HEK293 (cell line): ENCODE results near the gene ITGB1BP1.

Experiments used
- CTCF ChIA-PET: fragments of 350-600 bp; formaldehyde crosslinking; extraction: SDS; loops from one replicate; lab custom pipeline; 2021; ENCODE audit warnings: antibody characterized with exemption; lab: Yijun Ruan, JAX
- POLR2A ChIA-PET: fragments of 300-600 bp; formaldehyde crosslinking; extraction: SDS; loops from one replicate; lab custom pipeline; 2020; ENCODE audit warnings: antibody characterized with exemption, inconsistent platforms; lab: Yijun Ruan, JAX
- H3K27ac ChIP-seq: fragments of 200-500 bp; sonication (Bioruptor generic); 2 replicates; pipeline ENCODE4 v1.5.1; 2014; ENCODE audit warnings: low read depth, low read length, control low read depth, inconsistent platforms; ENCODE audit errors: extremely low read depth
- H3K36me3 ChIP-seq, 2 experiments: fragments of 200-500 bp in 1 of 2; sonication (Bioruptor generic) in 1 of 2; 1 replicate in 1 of 2; 2 replicates in 1 of 2; pipeline ENCODE4 v1.5.1; 2014 to 2017; ENCODE audit warnings: inconsistent platforms in 2 of 2, low read length in 2 of 2; ENCODE audit not compliant: control insufficient read depth in 2 of 2, insufficient read depth in 1 of 2
- H3K4me1 ChIP-seq: fragments of 200-500 bp; sonication (Bioruptor generic); 2 replicates; pipeline ENCODE4 v1.5.1; 2014; ENCODE audit warnings: mild to moderate bottlenecking, low read length, inconsistent platforms; ENCODE audit not compliant: control insufficient read depth, insufficient read depth
- H3K4me3 ChIP-seq: 2 replicates; pipeline ENCODE4 v1.5.1; 2011; ENCODE audit warnings: low read depth, mild to moderate bottlenecking, control low read depth, low read length, moderate library complexity
- H3K9me3 ChIP-seq: fragments of 200-500 bp; sonication (Bioruptor generic); 2 replicates; pipeline ENCODE4 v1.5.1; 2014; ENCODE audit warnings: low read depth, low read length, inconsistent platforms; ENCODE audit not compliant: control insufficient read depth, insufficient read depth
- GFI1B ChIP-seq: fragments of 450-650 bp; formaldehyde crosslinking; IDR thresholded peaks from 2 replicates; pipeline ENCODE4 v1.5.1; 2016; ENCODE audit warnings: missing biosample characterization, missing genetic modification characterization
- GLIS2 ChIP-seq: fragments of 450-650 bp; formaldehyde crosslinking; IDR thresholded peaks from 2 replicates; pipeline ENCODE4 v1.5.1; 2016; ENCODE audit warnings: missing biosample characterization, missing genetic modification characterization
- KLF10 ChIP-seq: fragments of 450-650 bp; IDR thresholded peaks from 2 replicates; pipeline ENCODE4 v1.5.1; 2018; ENCODE audit warnings: missing biosample characterization, mild to moderate bottlenecking, missing genetic modification characterization
- KLF7 ChIP-seq: fragments of 450-650 bp; formaldehyde crosslinking; IDR thresholded peaks from 2 replicates; pipeline ENCODE4 v1.5.1; 2016; ENCODE audit warnings: missing biosample characterization, missing genetic modification characterization, borderline replicate concordance
- MEIS1 ChIP-seq: sonication (generic); formaldehyde crosslinking; IDR thresholded peaks from 2 replicates; pipeline ENCODE4 v1.8.1; 2022; ENCODE audit warnings: missing genetic modification reagents, mild to moderate bottlenecking, borderline replicate concordance
- RBAK ChIP-seq: fragments of 450-650 bp; formaldehyde crosslinking; IDR thresholded peaks from 2 replicates; pipeline ENCODE4 v1.5.1; 2016; ENCODE audit warnings: missing biosample characterization, missing genetic modification characterization
- SP2 ChIP-seq: fragments of 450-650 bp; formaldehyde crosslinking; IDR thresholded peaks from 2 replicates; pipeline ENCODE4 v1.5.1; 2016; ENCODE audit warnings: missing biosample characterization, missing genetic modification characterization
- TRIM28 ChIP-seq: IDR thresholded peaks from 2 replicates; pipeline ENCODE4 v1.6.1; 2011; ENCODE audit warnings: low read length, control low read depth, borderline replicate concordance
- ZBTB17 ChIP-seq: fragments of 450-650 bp; formaldehyde crosslinking; IDR thresholded peaks from 2 replicates; pipeline ENCODE4 v1.5.1; 2016; ENCODE audit warnings: missing biosample characterization, missing genetic modification characterization
- ZEB2 ChIP-seq: fragments of 450-650 bp; formaldehyde crosslinking; IDR thresholded peaks from 2 replicates; pipeline ENCODE4 v1.5.1; 2016; ENCODE audit warnings: missing biosample characterization, missing genetic modification characterization
- ZNF155 ChIP-seq: fragments of 450-650 bp; formaldehyde crosslinking; IDR thresholded peaks from 2 replicates; pipeline ENCODE4 v1.5.1; 2016; ENCODE audit warnings: missing biosample characterization, missing genetic modification characterization
- ZNF221 ChIP-seq: fragments of 450-650 bp; formaldehyde crosslinking; IDR thresholded peaks from 2 replicates; pipeline ENCODE4 v1.5.1; 2017; ENCODE audit warnings: missing biosample characterization, missing genetic modification characterization, borderline replicate concordance
- ZNF248 ChIP-seq: fragments of 450-650 bp; formaldehyde crosslinking; IDR thresholded peaks from 2 replicates; pipeline ENCODE4 v1.5.1; 2017; ENCODE audit warnings: missing biosample characterization, missing genetic modification characterization
- ZNF416 ChIP-seq: fragments of 450-650 bp; formaldehyde crosslinking; IDR thresholded peaks from 2 replicates; pipeline ENCODE4 v1.5.1; 2016; ENCODE audit warnings: missing biosample characterization, missing genetic modification characterization
- ZNF501 ChIP-seq: fragments of 450-650 bp; formaldehyde crosslinking; IDR thresholded peaks from 2 replicates; pipeline ENCODE4 v1.5.1; 2016; ENCODE audit warnings: missing biosample characterization, missing genetic modification characterization
- ZNF529 ChIP-seq: fragments of 450-650 bp; formaldehyde crosslinking; IDR thresholded peaks from 2 replicates; pipeline ENCODE4 v1.5.1; 2017; ENCODE audit warnings: missing genetic modification characterization, missing biosample characterization; ENCODE audit not compliant: insufficient replicate concordance
- ZNF544 ChIP-seq: fragments of 450-650 bp; formaldehyde crosslinking; IDR thresholded peaks from 2 replicates; pipeline ENCODE4 v1.5.0; 2017; ENCODE audit warnings: missing biosample characterization, missing genetic modification characterization
- ZNF664 ChIP-seq: fragments of 450-650 bp; formaldehyde crosslinking; IDR thresholded peaks from 2 replicates; pipeline ENCODE4 v1.5.1; 2016; ENCODE audit warnings: missing biosample characterization, missing genetic modification characterization
- ZNF670 ChIP-seq: fragments of 450-650 bp; formaldehyde crosslinking; IDR thresholded peaks from 2 replicates; pipeline ENCODE4 v1.5.1; 2016; ENCODE audit warnings: missing biosample characterization, missing genetic modification characterization, low read depth
- ZNF707 ChIP-seq: fragments of 450-650 bp; formaldehyde crosslinking; IDR thresholded peaks from 2 replicates; pipeline ENCODE4 v1.5.1; 2016; ENCODE audit warnings: missing biosample characterization, missing genetic modification characterization
- ZSCAN16 ChIP-seq: fragments of 450-650 bp; formaldehyde crosslinking; IDR thresholded peaks from 2 replicates; pipeline ENCODE4 v1.5.1; 2016; ENCODE audit warnings: missing biosample characterization, missing genetic modification characterization
- TF ChIP-seq, protein P1 (sequence below): fragments of 450-650 bp; formaldehyde crosslinking; IDR thresholded peaks from 2 replicates; pipeline ENCODE4 v1.5.1; 2017; ENCODE audit warnings: missing biosample characterization, missing genetic modification characterization
- TF ChIP-seq, protein P2 (sequence below): fragments of 450-650 bp; formaldehyde crosslinking; IDR thresholded peaks from 2 replicates; pipeline ENCODE4 v1.5.1; 2016; ENCODE audit warnings: missing biosample characterization, missing genetic modification characterization
- TF ChIP-seq, protein P3 (sequence below): fragments of 450-650 bp; formaldehyde crosslinking; IDR thresholded peaks from 2 replicates; pipeline ENCODE4 v1.5.1; 2016; ENCODE audit warnings: missing biosample characterization, missing genetic modification characterization
- TF ChIP-seq, protein P4 (sequence below): fragments of 450-650 bp; formaldehyde crosslinking; IDR thresholded peaks from 2 replicates; pipeline ENCODE4 v1.5.1; 2016; ENCODE audit warnings: missing biosample characterization, missing genetic modification characterization
- TF ChIP-seq, protein P5 (sequence below): fragments of 450-650 bp; formaldehyde crosslinking; IDR thresholded peaks from 2 replicates; pipeline ENCODE4 v1.5.0; 2017; ENCODE audit warnings: missing biosample characterization, missing genetic modification characterization, borderline replicate concordance
- TF ChIP-seq, protein P6 (sequence below): fragments of 450-650 bp; formaldehyde crosslinking; IDR thresholded peaks from 2 replicates; pipeline ENCODE4 v1.5.1; 2016; ENCODE audit warnings: missing biosample characterization, missing genetic modification characterization

The ITGB1BP1 gene

DNA sequence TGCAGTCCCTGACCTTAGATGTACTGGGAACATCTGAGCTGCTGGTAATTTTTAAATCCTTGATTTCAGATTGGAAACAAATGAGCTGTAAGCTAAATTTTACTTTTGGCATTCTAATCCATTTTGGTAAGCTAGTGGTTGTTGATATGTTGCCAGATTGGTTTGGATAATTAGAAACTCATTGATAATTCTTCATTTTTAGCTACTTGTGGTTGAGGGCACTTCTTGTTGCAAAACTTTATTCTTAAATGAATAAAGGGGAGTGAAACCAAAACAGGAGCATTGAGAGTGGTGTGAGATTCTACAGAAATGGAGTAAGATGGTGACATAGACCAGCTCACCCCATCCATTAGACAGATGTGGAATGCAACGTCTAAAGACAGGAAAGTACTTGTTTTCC is 64.5 kb downstream of the ITGB1BP1 start:
- Histone ChIP-seq H3K4me3 (no peak overlapping the region), H3K27ac (no peak overlapping the region), H3K9me3 (no peaks in the 10 kb centered on the region), H3K4me1 (no peaks in the 10 kb centered on the region), H3K36me3 (peaks cover 18 to 55% of the 10 kb centered on the region in 2 experiments; a peak in 2 of 3 replicates)
- ChIA-PET POLR2A (no interaction called here), CTCF (no interaction called here)
- TF ChIP-seq, protein P1, sequence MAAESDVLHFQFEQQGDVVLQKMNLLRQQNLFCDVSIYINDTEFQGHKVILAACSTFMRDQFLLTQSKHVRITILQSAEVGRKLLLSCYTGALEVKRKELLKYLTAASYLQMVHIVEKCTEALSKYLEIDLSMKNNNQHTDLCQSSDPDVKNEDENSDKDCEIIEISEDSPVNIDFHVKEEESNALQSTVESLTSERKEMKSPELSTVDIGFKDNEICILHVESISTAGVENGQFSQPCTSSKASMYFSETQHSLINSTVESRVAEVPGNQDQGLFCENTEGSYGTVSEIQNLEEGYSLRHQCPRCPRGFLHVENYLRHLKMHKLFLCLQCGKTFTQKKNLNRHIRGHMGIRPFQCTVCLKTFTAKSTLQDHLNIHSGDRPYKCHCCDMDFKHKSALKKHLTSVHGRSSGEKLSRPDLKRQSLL: no peak
- no peak for TF ChIP-seq ZNF664 (tag by site-specific recombination)
- no peak for TF ChIP-seq MEIS1 (CRISPR knock-in tag)
- no peak for TF ChIP-seq ZEB2
- TF ChIP-seq, protein P2, sequence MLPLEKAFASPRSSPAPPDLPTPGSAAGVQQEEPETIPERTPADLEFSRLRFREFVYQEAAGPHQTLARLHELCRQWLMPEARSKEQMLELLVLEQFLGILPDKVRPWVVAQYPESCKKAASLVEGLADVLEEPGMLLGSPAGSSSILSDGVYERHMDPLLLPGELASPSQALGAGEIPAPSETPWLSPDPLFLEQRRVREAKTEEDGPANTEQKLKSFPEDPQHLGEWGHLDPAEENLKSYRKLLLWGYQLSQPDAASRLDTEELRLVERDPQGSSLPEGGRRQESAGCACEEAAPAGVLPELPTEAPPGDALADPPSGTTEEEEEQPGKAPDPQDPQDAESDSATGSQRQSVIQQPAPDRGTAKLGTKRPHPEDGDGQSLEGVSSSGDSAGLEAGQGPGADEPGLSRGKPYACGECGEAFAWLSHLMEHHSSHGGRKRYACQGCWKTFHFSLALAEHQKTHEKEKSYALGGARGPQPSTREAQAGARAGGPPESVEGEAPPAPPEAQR (tag by site-specific recombination): no peak
- TF ChIP-seq ZNF501 (tag by site-specific recombination): no peak
- no peak for TF ChIP-seq ZNF248 (tag by site-specific recombination)
- TF ChIP-seq GLIS2 (tag by site-specific recombination): no peak
- no peak for TF ChIP-seq ZSCAN16 (tag by site-specific recombination)
- TF ChIP-seq ZNF544 (tag by site-specific recombination): no peak
- TF ChIP-seq ZBTB17: no peak
- TF ChIP-seq, protein P3, sequence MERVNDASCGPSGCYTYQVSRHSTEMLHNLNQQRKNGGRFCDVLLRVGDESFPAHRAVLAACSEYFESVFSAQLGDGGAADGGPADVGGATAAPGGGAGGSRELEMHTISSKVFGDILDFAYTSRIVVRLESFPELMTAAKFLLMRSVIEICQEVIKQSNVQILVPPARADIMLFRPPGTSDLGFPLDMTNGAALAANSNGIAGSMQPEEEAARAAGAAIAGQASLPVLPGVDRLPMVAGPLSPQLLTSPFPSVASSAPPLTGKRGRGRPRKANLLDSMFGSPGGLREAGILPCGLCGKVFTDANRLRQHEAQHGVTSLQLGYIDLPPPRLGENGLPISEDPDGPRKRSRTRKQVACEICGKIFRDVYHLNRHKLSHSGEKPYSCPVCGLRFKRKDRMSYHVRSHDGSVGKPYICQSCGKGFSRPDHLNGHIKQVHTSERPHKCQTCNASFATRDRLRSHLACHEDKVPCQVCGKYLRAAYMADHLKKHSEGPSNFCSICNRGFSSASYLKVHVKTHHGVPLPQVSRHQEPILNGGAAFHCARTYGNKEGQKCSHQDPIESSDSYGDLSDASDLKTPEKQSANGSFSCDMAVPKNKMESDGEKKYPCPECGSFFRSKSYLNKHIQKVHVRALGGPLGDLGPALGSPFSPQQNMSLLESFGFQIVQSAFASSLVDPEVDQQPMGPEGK (tag by site-specific recombination): no peak
- no peak for TF ChIP-seq KLF10 (tag by site-specific recombination)
- TF ChIP-seq ZNF529 (tag by site-specific recombination): no peak

DNA sequence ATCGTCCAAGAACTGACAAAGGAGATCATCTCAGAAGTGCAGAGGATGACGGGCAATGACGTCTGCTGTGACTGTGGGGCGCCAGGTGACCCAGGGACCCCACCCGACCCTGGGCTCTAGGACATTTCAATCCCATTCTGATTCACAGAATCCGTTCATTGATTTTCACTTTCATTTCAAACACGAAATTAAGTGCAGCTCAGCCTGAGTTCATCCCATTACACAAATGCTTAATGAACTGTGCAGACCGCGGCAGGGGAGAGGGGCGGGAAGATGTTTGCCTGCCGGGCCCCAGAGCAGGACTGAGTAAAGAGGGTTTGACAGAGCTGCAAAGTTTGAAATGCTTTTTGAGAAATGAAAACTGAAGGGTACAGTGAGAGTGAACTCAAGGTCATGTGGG is 67.1 kb downstream of the ITGB1BP1 start:
- ChIA-PET CTCF (no interaction called here), POLR2A (interaction anchor here (0.9 kb wide), 1 partner anchor 9 kb away, joined by 4 read pairs; no protein-coding TSS in a partner anchor)
- no peaks in the 10 kb centered on the region for H3K9me3 ChIP-seq
- no peak for TF ChIP-seq ZNF707 (tag by site-specific recombination)
- no peak for TF ChIP-seq SP2 (tag by site-specific recombination)
- no peak for TF ChIP-seq ZNF221 (tag by site-specific recombination)
- TF ChIP-seq, protein P4, sequence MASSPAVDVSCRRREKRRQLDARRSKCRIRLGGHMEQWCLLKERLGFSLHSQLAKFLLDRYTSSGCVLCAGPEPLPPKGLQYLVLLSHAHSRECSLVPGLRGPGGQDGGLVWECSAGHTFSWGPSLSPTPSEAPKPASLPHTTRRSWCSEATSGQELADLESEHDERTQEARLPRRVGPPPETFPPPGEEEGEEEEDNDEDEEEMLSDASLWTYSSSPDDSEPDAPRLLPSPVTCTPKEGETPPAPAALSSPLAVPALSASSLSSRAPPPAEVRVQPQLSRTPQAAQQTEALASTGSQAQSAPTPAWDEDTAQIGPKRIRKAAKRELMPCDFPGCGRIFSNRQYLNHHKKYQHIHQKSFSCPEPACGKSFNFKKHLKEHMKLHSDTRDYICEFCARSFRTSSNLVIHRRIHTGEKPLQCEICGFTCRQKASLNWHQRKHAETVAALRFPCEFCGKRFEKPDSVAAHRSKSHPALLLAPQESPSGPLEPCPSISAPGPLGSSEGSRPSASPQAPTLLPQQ (tag by site-specific recombination): no peak
- TF ChIP-seq RBAK (tag by site-specific recombination): no peak
- no peak for TF ChIP-seq ZNF248 (tag by site-specific recombination)
- TF ChIP-seq KLF7 (tag by site-specific recombination): no peak
- TF ChIP-seq ZNF155 (tag by site-specific recombination): no peak
- TF ChIP-seq ZNF416 (tag by site-specific recombination): no peak
- TF ChIP-seq ZNF670 (tag by site-specific recombination): no peak
- TF ChIP-seq, protein P5, sequence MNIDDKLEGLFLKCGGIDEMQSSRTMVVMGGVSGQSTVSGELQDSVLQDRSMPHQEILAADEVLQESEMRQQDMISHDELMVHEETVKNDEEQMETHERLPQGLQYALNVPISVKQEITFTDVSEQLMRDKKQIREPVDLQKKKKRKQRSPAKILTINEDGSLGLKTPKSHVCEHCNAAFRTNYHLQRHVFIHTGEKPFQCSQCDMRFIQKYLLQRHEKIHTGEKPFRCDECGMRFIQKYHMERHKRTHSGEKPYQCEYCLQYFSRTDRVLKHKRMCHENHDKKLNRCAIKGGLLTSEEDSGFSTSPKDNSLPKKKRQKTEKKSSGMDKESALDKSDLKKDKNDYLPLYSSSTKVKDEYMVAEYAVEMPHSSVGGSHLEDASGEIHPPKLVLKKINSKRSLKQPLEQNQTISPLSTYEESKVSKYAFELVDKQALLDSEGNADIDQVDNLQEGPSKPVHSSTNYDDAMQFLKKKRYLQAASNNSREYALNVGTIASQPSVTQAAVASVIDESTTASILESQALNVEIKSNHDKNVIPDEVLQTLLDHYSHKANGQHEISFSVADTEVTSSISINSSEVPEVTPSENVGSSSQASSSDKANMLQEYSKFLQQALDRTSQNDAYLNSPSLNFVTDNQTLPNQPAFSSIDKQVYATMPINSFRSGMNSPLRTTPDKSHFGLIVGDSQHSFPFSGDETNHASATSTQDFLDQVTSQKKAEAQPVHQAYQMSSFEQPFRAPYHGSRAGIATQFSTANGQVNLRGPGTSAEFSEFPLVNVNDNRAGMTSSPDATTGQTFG (tag by site-specific recombination): no peak
- no peak for TF ChIP-seq TRIM28
- TF ChIP-seq GFI1B (tag by site-specific recombination): no peak
- TF ChIP-seq, protein P6, sequence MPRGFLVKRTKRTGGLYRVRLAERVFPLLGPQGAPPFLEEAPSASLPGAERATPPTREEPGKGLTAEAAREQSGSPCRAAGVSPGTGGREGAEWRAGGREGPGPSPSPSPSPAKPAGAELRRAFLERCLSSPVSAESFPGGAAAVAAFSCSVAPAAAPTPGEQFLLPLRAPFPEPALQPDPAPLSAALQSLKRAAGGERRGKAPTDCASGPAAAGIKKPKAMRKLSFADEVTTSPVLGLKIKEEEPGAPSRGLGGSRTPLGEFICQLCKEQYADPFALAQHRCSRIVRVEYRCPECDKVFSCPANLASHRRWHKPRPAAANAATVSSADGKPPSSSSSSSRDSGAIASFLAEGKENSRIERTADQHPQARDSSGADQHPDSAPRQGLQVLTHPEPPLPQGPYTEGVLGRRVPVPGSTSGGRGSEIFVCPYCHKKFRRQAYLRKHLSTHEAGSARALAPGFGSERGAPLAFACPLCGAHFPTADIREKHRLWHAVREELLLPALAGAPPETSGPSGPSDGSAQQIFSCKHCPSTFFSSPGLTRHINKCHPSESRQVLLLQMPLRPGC: no peak
- H3K27ac ChIP-seq: no peak overlapping the region
- no peaks in the 10 kb centered on the region for H3K4me1 ChIP-seq
- H3K4me3 ChIP-seq: no peak overlapping the region
- peaks cover 4 to 62% of the 10 kb centered on the region in 2 experiments; a peak in 2 of 3 replicates for H3K36me3 ChIP-seq
